Activated CD8-positive, alpha-beta memory T cell treated with anti-CD3 and anti-CD28 coated beads, Interleukin-2, amount 50 U/mL, for 24 hours (primary cell): ENCODE measurements around the gene KRT17.
"Not testable (repeated sequence)": the region's sequence is repeated elsewhere in the genome, so short reads cannot be mapped to it uniquely, and the experiment has no call there.

Experiments used
- DNase-seq: peaks from one replicate; pipeline ENCODE4 v3.0.0-alpha.2; 2020; ENCODE audit errors: extremely low read depth

KRT17 gene

DNA sequence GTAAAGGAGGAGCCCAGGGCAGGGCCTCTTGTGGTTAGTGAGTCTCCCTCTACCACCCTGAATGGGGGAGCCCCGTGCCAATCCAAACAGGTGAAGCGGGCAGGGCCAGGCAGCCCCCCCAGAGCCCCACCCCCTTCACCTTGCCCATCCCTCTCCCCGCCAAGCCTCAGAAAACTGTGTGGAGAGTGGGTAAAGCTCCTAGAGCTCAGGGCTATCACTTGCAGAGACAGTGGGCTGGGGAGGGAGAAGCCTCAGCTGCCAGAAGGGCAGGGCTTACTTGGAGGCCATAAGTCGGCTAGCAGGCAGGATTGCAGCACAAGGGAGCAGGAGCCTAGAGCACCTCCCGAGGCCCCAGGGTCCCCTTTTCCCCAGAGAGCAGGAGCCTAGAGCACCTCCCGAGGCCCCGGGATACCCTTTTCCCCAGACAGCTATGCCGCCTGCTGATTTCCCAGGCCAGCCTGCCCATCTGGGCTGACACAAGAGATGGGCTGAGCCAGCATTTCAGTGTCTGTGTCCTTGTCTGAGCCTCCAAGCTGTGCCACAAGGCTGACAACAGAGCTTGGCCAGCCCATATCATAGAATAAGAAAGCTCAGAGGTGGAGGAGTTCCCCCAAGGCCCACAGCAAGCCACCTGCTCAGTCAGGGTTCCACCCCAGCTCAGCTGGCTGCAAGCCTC is 30.9 kb downstream of the KRT17 start:
- no peak for DNase-seq

DNA sequence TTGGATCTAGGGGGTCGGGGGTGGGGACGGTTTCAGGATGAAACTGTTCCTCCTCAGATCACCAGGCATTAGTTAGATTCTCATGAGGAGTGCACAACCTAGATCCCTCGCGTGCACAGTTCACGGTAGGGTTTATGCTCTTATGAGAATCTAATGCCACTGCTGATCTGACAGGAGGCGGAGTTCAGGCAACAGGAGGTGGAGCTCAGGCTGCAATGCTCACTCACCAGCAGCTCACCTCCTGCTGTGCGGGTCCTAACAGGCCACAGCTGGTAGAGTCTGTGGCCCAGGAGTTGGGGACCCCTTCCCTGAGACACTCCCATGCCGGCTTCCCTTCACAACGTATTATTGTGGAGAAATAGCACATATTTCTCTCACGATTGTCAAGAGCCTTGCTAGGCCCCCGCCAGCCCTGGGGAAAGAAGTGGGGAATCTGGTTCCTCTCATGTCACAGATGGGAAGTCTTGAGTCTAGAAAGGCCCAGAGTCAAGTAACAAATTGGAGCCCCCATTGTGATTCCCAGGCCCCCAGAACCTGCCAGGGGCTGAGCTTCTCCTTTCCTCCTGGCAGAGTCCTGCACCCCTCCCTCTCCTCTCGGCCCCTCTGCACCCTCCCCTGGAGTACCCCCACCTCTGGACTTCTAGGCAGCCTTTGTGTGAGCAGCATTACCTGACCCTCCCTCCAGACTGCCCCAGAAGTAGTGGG is 31.6 kb downstream of the KRT17 start:
- DNase-seq: no peak

DNA sequence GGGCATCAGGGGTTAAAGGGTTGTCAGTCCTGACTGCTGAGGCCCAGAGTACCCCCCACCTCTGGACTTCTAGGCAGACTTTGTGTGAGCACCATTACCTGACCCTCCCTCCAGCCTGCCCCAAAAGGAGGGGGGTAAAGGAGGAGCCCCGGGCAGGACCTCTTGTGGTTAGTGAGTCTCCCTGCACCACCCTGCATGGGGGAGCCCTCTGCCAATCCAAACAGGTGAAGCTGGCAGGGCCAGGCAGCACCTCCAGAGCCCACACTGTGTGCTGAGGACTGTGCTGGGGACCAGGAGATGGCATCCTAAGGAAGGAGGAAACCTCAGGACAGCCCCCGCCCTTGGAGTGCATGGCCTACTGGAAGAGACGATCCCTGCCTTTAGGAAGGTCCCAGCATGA is 35.1 kb downstream of the KRT17 start:
- no peak for DNase-seq

DNA sequence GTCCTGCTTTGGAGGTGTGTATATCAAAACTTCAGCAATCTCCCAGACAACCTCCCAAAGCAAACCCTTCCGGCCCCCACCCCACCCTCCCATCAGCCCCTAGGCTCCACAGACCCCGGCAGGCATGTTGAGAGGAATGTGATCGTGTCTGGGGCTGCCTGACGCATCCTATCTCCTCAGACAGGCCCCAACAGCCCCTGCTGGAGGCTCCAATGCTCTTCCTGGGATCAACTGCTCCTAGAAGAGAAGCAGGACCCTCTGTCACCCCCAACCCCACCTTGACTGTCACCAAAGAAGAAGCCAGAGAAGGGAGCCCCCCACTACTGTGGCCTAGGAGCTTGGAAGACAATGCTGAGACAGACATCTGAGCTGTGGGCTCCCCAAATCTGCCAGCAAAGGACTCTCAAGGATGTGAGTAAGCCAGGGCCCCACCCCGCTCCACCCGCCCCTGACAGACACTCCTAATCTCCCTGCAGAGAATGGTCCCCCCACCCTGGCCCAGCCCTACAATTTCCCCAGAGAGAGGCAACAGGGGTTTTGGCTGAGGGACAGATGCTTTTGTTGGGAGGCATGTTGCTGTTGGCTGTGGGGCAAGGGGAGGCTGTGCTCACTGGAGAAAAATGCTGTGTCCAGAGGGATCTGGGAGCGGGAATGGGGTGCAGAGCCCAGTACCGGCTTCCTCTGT is 36.1 kb downstream of the KRT17 start:
- DNase-seq: no peak

DNA sequence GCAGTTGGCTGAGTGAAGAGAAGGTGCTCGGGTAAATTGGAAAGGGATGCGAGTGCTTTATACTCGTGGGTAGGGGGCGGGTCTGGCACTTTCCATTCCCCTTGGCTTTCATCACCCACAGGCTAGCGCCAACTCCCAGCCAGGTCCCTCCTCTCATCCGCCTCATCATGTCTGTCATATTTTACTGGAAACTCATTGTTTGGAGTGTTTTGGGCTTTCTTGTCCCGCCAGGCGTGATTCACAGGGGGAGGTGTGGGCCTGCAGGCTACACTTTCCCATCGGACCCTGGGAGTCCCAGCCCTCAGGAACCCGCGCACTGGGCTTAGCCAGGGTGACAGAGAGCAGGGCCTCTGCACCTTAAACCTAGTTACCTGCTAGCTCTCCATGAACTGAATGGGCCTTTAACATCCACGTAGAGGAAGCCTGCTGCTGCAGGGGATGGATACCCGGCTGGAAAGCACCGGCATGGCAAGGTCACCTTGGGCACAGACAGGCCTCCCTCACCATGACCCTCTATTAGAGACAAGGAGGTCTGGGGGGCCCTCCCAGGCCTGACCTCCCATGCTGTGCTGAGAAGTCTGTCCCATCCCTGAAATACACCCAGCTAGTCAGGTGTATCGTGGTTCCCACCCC is 37.4 kb downstream of the KRT17 start, which contains the start of gene KRT14:
KRT14 (minus strand) TSS at position 33 of the 633 bp plus-strand sequence. CDS start 61 bp downstream, outside the sequence.
- no peak for DNase-seq

DNA sequence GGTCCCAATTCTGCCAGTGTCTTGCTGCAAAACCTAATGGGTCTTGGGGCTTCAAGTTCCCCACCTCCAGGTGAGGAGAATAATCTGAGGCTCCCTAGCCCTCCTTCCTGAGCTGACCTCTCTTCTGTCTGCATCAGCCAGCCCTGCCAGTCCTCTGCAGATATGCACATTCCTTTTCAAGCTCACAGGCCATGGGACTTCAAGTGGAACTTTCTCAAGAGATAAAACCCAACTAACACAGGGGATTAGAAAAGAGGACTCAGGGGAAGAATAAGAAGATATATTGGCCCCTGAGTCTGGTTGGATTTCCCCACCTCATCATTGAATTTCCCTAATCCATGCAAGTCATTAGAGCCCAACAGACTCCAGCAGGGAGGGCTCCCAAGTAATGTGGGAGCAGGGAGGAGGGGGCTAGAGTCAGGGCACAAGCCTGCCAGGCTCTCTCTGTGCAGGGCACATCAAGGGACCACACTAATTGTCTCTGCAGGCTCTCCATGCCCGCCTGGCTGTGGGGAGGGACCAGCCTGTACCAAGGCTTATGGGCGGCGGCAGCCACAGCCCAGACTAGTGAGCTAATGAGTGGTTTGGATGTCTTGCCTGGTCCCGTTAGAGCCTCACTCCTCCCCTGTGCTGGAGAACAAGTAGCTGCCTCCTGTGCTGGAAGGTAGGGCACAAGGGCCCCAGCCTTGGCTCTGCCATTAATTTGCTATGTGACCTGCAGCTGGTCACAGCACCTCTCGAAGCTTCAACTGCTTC is 38.9 kb downstream of the KRT17 start:
- DNase-seq: no peak

DNA sequence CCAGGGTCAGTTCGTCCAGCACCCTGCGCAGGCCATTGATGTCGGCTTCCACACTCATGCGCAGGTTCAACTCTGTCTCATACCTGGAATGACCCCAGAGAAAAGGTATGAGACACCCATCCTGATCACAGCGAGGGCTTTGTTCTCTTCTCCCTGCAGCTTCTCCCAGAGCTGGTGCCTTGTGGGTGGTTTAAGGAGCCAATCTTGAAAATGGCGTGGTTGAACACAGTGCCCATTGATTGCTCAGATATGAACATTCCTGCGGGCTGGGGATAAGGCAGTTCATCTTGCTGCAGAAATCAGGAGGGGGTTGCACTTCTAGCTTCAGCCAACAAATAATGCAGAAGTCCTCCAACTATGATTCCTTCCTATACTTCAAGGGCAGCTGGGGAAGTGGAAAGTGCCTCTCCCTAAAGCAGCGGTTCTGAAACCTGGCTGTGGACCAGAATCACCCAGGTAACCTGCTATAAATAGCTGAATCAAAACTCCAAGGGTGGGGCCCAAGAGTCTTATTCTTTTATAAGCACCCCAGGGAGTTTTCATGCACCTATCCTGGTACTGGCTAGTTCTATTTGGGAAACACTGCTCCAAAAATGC is 39.9 kb downstream of the KRT17 start:
- DNase-seq: not testable (repeated sequence)

DNA sequence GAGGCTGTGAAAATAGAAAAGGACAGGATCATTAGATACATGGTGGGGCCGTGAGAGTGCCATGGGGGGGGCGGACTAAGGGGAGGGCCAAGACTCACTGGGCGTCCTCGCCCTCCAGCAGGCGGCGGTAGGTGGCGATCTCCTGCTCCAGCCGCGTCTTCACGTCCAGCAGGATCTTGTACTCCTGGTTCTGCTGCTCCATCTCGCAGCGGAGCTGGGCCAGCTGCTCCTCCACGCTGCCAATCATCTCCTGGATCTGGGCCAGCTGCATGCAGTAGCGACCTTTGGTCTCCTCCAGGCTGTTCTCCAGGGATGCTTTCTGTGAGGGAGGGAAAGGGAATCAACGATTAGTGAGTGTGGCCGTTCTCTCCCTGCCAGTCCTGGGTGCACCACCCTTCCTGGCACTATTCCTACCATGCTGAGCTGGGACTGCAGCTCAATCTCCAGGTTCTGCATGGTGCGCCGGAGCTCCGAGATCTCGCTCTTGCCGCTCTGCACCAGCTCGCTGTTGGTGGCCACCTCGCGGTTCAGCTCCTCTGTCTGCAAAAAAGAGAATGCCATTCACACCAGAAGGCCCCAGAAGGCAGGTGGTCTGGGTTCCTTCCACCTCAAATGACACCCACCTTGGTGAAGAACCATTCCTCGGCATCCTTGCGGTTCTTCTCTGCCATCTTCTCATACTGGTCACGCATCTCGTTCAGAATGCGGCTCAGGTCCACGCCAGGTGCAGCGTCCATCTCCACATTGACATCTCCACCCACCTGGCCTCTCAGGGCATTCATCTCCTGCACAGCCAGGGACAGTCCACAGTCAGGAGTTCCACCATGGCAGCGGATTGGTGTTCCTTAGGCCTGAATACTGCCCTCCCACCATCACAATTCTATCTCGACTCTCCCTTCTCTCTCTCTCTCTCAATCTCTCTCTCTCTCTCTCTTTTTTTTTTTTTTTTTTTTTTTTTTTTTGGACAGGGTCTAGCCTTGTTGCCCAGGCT is 40.9 kb downstream of the KRT17 start:
- no peak for DNase-seq

DNA sequence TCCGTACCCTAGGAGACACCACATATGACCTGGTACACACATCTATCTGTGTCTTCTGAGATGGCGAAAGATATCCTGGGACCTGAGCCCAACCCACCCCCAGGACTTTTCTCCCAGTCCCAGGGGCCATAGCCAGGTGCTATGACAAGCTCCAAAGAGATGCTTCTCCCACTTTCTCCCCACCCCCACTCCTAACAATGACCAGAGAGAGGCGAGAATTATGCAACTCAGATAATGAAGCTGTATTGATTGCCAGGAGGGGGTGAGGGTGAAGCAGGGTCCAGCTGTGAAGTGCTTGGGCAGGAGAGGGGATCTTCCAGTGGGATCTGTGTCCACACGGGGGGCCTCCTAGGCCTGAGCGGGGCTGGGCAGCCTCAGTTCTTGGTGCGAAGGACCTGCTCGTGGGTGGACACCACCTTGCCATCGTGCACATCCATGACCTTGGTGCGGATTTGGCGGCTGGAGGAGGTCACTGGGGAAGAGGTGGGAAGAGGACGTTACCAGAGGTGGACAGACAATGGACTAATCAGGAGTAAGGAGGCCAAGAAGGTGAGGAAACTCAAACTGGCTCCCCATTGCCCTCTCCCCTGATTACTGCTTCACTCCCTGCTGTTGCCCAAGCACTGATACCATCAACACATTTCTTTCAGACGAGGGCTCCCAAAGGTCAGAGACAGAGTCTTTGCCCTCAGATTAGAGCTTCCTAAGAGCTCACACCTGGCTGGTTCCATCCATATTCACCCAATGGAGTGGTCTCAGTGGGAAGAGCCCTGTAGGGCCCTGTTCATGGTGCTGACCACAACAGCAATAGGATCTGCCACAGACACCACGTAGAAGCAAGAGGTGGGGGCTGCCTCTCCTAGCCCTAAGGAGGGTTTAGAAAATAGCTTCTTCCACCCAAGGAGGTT is 42.1 kb downstream of the KRT17 start:
- DNase-seq: not testable (repeated sequence)

DNA sequence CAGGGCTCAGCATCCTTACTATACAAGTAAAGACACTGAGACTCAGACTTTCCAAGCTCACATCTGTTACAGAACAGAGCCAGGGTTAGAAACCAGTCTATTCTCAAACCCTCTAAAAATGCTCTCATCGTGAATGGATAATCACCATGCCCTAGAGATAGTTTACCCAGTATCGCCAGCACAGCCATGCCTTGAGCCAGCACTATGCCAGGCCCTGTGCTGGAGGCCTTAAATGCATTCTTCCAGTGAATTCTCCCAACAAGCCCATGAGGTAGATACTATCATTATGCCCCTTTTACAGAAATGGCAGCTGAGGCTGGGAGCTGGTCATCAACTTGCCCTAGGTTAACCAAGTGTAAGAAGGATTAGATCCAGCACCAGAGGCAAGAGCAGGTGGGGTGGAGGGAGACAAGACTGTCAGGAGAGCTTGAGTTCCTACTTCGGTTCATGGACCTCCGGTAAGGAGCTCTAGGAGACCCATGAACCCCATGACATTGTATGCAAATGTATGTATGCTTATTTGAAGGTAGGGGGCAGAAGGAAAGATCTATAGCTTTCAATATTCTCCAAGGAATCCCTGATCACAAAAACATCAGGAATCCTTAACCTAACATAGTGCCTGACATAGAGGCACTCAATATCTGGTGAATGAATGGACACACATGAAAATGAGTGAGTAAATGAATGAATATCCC is 42.9 kb downstream of the KRT17 start:
- no peak for DNase-seq

DNA sequence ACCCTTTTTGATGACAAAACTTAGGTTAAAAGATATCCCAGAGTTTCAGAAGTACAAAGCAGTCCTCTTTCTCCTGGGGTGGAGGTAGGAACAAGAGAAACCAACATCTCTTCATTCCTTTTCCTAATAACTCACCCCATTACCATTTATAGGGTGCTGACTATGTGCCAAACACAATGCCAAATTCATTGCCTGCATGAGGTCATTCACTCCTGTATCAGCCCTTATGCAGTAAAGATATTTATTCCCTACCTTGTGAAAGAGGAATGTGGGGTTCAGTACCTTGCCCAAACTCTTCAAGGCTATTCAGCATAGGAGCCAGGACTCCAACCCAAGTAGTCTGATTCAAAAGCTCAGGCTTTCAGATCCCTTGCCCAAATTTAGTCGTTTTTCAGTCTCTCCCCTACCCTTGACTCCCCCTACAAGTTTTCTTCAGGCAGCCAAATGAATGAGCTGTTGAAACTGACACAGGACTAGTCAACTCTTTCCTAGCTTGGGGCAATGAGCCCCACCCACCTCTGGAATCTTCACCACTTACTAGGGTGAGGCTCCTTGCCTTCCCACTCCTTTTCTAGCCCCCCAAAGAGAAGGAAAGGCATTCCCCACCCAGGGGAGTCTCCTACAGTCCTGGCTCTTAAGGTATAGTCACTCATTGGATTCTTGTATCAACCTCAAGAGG is 43.5 kb downstream of the KRT17 start:
- DNase-seq: no peak

DNA sequence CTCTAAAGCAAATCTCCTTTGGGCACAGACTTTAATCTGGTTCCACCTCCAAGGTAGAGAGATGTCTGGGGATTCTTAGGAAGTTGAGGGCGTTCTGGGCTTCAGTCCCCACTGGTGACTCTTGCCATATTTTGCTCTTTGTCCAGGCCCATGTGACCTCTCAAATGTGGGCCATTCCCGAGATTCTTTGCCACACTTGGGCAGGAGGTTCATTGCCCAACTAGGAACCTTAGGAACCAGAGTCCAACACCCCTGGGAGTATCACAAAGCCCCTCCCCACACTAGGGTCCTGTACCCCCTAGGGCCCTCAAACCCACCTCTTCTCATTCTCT is 44.2 kb downstream of the KRT17 start:
- no peak for DNase-seq

DNA sequence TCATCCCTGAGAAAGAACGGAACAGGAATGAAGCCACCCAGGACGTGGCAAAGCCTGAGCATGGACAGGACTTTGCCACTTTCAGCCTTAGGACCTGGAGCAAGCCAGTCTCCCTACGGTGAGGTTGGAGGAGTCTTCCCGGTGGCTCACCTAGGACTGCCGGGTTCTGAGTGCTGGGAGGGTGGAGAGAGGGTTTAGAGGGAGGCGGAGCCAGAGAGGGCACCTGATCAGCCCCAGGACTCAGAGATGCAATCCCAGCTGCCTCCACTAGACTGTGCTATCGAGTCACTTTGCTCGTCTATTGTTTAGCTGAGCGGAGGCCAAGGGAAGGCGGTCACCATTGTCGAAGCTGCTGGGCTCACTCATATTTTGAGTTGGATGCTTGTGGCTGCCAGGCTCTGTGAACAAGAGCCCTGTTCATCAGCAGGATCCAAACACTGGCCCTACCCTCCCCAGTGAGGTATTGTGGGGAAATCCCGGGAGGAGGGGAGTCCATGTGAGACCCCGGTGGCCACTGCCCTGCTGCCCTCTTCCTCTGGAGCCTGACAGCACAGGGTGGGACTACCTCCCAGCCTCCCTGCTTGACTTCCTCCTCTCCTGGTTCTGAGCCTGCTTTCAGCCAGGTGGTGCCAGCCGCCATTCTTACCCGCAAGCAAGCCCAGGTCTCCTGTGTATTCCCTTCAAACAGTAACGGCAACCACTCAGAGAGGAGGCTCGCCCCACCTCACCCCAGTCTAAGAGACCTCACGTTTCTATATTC is 44.7 kb downstream of the KRT17 start:
- DNase-seq: peak; percentile 39

DNA sequence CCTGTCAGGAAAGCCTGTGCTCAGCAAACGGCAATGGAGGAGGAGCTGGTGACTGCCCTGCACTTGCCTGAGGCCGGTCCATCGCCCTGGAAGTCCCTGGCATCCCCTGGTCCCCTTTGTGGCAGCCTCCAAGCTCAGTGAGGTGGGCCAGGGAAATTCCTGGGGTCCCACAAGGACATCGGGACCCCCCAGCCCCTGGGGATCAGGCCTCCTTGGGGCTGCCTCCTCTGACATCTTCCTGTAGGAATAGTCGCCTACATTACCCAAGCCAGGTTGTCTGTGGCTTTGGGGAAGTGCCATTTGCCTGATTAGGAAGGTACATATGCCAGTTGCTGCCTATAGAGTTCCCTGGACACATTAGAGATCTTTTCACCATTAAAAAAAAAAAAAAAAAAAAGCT is 45.4 kb downstream of the KRT17 start:
- no peak for DNase-seq

DNA sequence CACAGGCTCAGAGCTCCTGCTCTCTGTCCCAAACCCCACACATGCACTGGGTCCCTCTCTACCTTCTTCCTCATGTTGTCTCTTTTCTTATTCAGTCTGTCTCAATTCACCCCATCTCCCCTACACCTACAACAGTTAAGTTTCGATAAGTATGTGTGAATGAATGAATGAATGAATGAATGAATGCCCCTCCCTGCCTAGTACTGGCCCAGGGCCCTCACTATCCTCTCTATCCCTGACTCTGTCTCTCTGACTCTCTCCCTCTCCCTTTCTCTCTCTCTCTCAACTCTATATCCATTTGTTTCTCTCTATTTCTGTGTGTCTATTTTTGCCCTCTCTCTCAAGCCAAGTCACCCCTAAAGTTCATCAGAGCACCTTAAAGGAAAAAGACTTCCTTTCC is 45.8 kb downstream of the KRT17 start:
- no peak for DNase-seq

DNA sequence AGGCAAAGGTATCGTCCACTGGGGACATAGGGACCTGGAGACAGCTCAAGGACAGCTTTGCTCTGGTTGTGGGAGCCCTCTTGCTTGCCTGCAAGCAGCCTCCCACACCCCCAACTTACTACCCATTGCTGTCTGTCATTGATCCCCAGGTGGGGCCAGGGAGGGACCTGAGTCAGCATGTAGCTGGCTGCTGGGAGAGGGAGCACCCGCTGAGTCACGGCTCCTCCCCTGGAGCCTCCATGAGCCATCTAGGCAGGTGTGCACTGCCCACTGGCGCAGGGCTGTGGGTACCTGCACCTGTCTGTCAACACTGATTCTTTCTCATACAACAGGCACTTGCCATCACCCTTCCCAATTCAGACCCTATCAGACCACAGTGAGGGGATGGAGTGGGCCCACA is 47.6 kb downstream of the KRT17 start:
- DNase-seq: not testable (repeated sequence)

DNA sequence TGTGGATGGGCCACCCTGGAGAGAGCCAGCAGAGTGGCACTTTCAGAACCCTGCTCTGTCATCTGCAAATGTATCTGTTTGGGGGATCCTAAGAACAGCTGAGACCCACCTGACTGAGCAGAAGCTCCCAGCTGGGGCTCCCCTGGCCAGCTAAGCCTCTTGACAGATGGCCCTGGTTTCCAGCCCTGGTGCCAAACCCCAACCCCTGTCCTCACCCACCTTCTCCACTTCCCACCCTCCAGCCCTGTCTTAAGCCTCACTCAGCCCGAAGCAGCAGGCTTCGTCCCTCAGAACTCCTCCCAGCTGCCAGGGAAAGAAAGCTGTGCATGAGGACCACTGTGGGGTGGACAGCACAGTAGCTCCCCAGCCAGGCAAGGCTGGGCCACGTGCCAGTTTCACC is 49.0 kb downstream of the KRT17 start:
- DNase-seq: no peak
